Osteocyte (in vitro differentiated cells): ENCODE results near the gene ABCG1. TPM values are rescaled to one million over a fixed set of nuclear protein-coding genes. Genes with fewer than 3 reads are reported as not detected.

Experiments
- DNase-seq: peaks from one replicate; pipeline ENCODE4 v3.0.0; 2021; ENCODE audit warnings: mixed read lengths; ENCODE audit not compliant: unreplicated experiment; ENCODE audit errors: extremely low spot score
- H3K27ac Mint-ChIP-seq: one replicate; pipeline ENCODE4 v1.8.0; 2021; ENCODE audit warnings: mild to moderate bottlenecking, mixed read lengths; ENCODE audit not compliant: unreplicated experiment
- H3K27me3 Mint-ChIP-seq: one replicate; pipeline ENCODE4 v1.8.0; 2021; ENCODE audit warnings: mixed read lengths; ENCODE audit not compliant: unreplicated experiment
- H3K36me3 Mint-ChIP-seq: one replicate; pipeline ENCODE4 v1.8.0; 2021; ENCODE audit warnings: mixed read lengths; ENCODE audit not compliant: unreplicated experiment
- H3K4me1 Mint-ChIP-seq: one replicate; pipeline ENCODE4 v1.8.0; 2021; ENCODE audit warnings: mixed read lengths; ENCODE audit not compliant: unreplicated experiment
- H3K4me3 Mint-ChIP-seq: one replicate; pipeline ENCODE4 v1.8.0; 2021; ENCODE audit warnings: mild to moderate bottlenecking, moderate library complexity, mixed read lengths; ENCODE audit not compliant: unreplicated experiment
- H3K9me3 Mint-ChIP-seq: one replicate; pipeline ENCODE4 v1.8.0; 2021; ENCODE audit warnings: mixed read lengths; ENCODE audit not compliant: unreplicated experiment
- CTCF ChIP-seq: fragments of 200-600 bp; sonication (generic); IDR thresholded peaks from 2 replicates; pipeline ENCODE4 v1.5.0; 2021; ENCODE audit warnings: antibody characterized with exemption, mild to moderate bottlenecking, moderate library complexity
- total RNA-seq: library from RNA; stranded (reverse); gene quantifications from 2 replicates; pipeline ENCODE4 v1.2.1, GENCODE V29; 2021

The ABCG1 gene
- total RNA-seq, 1 donor from 2014 or later = 16.5 TPM

DNA sequence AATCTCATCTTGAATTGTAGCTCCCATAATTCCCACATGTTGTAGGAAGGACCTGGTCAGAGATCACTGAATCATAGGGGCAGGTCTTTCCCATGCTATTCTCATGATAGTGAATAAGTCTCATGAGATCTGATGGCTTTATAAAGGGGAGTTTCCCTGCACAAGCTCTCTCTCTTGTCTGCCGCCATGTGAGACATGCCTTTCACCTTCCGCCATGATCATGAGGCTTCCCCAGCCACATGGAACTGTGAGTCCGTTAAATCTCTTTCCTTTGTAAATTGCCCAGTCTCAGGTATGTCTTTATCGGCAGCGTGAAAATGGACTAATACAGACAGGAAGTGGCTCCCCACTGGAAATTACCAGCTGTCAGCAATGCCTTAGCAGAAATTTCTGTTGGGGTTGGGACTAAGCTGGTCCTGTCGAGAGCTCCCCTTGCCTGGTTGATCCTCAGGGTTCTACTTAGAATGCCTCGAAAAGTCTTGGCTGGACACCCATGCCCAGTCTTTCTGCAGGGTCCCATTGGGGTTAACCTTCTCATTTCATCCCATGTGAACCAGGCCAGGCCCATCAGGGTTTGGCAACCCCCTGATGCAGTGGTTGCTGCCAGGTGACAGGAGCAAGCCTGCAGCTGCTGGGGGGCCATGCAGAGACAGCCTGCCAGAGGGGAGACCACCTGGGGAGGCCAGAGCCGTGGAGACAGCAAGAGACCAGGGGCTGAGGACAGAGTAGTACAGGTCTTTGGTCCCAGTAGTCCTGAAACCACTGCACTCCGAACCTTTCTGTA is 2.8 kb upstream of the ABCG1 start:
- no peak for DNase-seq
- Mint-ChIP-seq H3K4me1 (peaks cover 9% of the 10 kb centered on the region), H3K4me3 (no peak overlapping the region), H3K9me3 (no peaks in the 10 kb centered on the region), H3K27ac (no peak overlapping the region), H3K27me3 (peaks cover 30% of the 10 kb centered on the region), H3K36me3 (no peaks in the 10 kb centered on the region)
- TF ChIP-seq CTCF = no peak

DNA sequence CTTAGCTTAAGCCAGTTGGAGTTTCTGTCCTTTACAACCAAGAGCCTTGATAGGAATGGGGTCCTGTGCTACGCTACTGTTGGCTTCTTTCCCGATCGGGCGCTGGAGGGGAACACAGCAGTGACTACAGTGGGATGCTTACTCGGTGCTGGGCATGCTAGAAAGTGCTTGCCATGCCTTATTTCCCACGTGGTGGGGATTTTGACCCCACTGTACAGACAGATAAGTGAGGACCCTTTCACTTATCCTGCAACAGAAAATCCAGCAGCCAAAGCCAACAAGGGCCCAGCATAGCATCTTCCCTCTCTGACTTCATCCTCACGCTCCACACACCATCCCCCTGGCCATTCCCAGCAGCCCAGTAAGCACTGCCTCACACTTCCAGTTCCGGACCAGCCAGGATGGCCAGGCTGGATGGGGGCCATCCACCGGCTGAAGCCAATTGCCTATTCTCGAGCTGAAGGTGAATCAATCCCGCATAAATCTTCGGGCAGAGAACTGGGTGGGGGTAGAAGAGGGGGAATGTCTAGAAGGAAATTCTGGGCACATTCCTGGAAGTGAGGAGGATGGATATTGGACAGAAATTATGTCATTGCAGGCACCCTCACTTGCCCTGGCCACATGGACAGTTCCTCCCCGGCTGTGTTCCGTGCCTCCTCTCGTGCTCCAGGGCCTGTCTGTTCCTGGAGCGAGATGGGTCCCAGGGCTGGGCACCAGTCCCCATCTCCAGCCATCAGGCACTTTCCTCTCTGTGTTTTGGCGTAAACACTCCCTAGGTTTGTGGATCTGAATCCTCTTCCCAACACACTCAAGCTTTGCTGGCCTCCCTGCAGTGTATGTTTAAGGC is 2.0 kb upstream of the ABCG1 start:
- H3K27me3 Mint-ChIP-seq = peaks cover 38% of the 10 kb centered on the region
- no peaks in the 10 kb centered on the region for H3K36me3 Mint-ChIP-seq
- no peaks in the 10 kb centered on the region for H3K9me3 Mint-ChIP-seq
- H3K4me3 Mint-ChIP-seq = no peak overlapping the region
- no peak overlapping the region for H3K27ac Mint-ChIP-seq
- H3K4me1 Mint-ChIP-seq = peaks cover 9% of the 10 kb centered on the region
- no peak for DNase-seq
- no peak for TF ChIP-seq CTCF

- no peaks in the 10 kb centered on the region for H3K36me3 Mint-ChIP-seq
- H3K27me3 Mint-ChIP-seq = peaks cover 44% of the 10 kb centered on the region
- H3K27ac Mint-ChIP-seq = peak overlapping the region; percentile 78
- H3K9me3 Mint-ChIP-seq = no peaks in the 10 kb centered on the region
- TF ChIP-seq CTCF = no peak
- peak overlapping the region; percentile 90 for H3K4me3 Mint-ChIP-seq
- DNase-seq = no peak
- peaks cover 9% of the 10 kb centered on the region for H3K4me1 Mint-ChIP-seq
These were observed 732 bp downstream of the ABCG1 start for GRCh38 chr21:42219606-42220137.

- Mint-ChIP-seq H3K4me1 (peaks cover 9% of the 10 kb centered on the region), H3K9me3 (no peaks in the 10 kb centered on the region), H3K4me3 (peak overlapping the region; percentile 90), H3K27ac (peak overlapping the region; percentile 78), H3K27me3 (peaks cover 48% of the 10 kb centered on the region), H3K36me3 (no peaks in the 10 kb centered on the region)
- DNase-seq = no peak
- no peak for TF ChIP-seq CTCF
These were observed 1.3 kb downstream of the ABCG1 start for GRCh38 chr21:42220138-42220701.
